HUES64 (cell line): ENCODE results near the gene DIS3L2.
"Not testable (repeated sequence)": the region's sequence is repeated elsewhere in the genome, so short reads cannot be mapped to it uniquely, and the experiment has no call there.

ENCODE experiments used
- H3K27ac ChIP-seq: 2 replicates; pipeline ENCODE4 v1.7.0; 2013; ENCODE audit warnings: low read depth, low read length, inconsistent platforms
- H3K27me3 ChIP-seq: 2 replicates; pipeline ENCODE4 v1.6.1; 2013; ENCODE audit warnings: mild to moderate bottlenecking, low read length; ENCODE audit not compliant: insufficient read depth
- H3K36me3 ChIP-seq: 2 replicates; pipeline ENCODE4 v1.6.1; 2013; ENCODE audit warnings: mild to moderate bottlenecking, low read length; ENCODE audit not compliant: insufficient read depth
- H3K4me1 ChIP-seq: 2 replicates; pipeline ENCODE4 v1.6.1; 2013; ENCODE audit warnings: mild to moderate bottlenecking, low read length, moderate library complexity; ENCODE audit not compliant: insufficient read depth
- H3K4me3 ChIP-seq: 2 replicates; pipeline ENCODE4 v1.5.1; 2013; ENCODE audit warnings: mild to moderate bottlenecking, low read length, moderate library complexity
- H3K9ac ChIP-seq: 2 replicates; pipeline ENCODE4 v1.6.1; 2013; ENCODE audit warnings: mild to moderate bottlenecking, low read depth, low read length
- H3K9me3 ChIP-seq: 2 replicates; pipeline ENCODE4 v1.6.1; 2013; ENCODE audit warnings: low read depth, low read length; ENCODE audit not compliant: insufficient read depth
- WGBS: fragments of 150-250, 120-280 bp; methylation state at CpG from one replicate; pipeline ENCODE4 v1.1.7; 2013; ENCODE audit warnings: missing lambda C conversion rate; 5-methylcytosine and 5-hydroxymethylcytosine counted together

Gene DIS3L2

DNA sequence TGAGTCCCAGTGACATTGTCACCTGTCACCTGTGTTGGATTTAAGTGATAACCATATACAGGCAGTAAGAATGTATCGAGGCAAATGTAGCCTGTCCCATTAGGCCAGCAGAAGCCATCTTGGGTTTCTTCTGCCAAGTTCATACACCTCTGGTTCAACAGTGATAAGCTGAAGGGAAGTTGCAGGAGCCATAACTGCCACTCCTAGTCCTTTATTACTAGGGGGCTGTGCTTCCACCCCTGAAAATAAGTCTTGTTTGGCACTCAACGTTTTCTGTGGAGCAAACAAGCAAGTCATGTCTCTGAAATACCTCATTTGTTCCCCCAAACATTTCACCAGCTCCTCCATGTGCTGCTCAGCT, 358.9 kb downstream of the DIS3L2 start:
- H3K4me1 ChIP-seq: no peaks in the 10 kb centered on the region
- no peaks in the 10 kb centered on the region for H3K27me3 ChIP-seq
- no peaks in the 10 kb centered on the region for H3K9me3 ChIP-seq
- no peak overlapping the region for H3K4me3 ChIP-seq
- no peak overlapping the region for H3K9ac ChIP-seq
- H3K27ac ChIP-seq: no peak overlapping the region
- H3K36me3 ChIP-seq: no peaks in the 10 kb centered on the region
- WGBS: 95% methylated on average over 2 of the region's 2 CpGs

DNA sequence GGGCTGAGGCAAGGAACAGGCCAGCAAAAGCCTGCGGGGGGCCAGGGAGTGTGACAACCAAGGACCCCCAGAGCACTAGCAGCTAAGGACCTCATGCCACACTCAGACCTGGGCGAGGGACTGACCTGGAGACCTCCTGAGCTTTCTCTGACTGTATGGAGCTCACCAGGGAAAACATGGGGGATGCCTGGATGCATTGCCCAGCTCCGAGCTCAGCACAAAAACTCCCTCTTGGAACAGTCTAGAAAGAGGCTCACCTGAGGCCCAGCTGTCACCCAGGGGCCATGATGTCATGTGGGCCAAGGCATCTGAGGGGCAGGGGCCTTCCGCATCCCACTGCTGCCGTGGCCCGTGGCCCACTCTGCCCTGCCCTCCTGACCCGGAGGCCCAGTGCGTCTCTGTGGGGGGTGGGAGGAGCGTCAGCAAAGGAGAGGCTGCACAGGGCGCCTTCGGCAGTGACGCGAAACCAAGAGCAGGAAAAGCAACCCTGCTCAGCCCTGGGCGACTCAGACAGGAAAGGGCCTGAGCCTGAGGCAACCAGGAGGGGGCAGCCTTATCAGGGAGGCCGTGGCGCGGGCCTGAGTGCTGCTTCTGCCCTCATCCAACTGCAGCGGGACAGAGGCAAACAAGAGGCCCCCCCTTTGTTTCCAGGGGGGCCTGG, 359.8 kb downstream of the DIS3L2 start:
- Histone ChIP-seq H3K27me3 (no peaks in the 10 kb centered on the region), H3K4me3 (no peak overlapping the region), H3K27ac (no peak overlapping the region), H3K36me3 (no peaks in the 10 kb centered on the region), H3K9me3 (no peaks in the 10 kb centered on the region), H3K9ac (no peak overlapping the region), H3K4me1 (no peaks in the 10 kb centered on the region)
- 88% methylated on average over 18 of the region's 18 CpGs for WGBS

DNA sequence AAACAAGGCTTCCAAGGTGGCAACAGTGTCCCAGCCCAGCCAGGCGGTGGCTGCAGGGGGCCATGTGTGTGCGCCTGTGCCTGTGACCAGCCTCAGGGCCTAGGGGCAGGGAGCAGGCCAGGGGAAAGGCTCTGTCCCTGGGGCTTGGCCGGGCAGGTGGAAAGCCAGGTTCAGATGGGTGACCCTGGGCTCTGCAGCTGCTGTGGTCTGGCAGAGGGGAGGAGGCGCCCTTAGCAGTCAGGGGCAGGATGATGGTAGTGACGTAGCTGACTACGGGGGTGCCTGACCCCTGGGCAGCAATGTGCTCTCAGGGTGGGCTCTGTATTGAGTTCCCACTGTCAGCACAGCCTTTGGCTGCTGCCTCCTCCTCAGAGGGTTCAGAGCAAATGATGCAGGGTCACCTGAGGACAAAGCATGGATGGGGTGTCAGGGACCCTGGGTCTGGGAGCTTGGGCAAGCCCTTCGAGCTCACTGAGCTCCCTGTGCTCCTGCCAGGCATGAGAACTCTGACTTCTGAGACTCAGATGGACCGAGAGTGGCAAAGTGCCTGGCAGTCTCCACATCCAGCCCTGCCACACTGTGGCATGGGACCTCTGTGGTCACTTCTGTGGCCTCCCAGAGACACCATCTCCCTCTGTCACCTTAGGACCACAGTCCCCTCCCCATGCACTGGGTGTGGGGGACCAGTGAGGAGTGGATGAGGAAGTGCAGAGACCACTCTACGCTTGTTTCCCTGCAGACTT, 360.5 kb downstream of the DIS3L2 start:
- no peaks in the 10 kb centered on the region for H3K27me3 ChIP-seq
- no peak overlapping the region for H3K9ac ChIP-seq
- H3K4me3 ChIP-seq: no peak overlapping the region
- H3K4me1 ChIP-seq: no peaks in the 10 kb centered on the region
- no peak overlapping the region for H3K27ac ChIP-seq
- no peaks in the 10 kb centered on the region for H3K9me3 ChIP-seq
- no peaks in the 10 kb centered on the region for H3K36me3 ChIP-seq
- 92% methylated on average over 9 of the region's 9 CpGs for WGBS

DNA sequence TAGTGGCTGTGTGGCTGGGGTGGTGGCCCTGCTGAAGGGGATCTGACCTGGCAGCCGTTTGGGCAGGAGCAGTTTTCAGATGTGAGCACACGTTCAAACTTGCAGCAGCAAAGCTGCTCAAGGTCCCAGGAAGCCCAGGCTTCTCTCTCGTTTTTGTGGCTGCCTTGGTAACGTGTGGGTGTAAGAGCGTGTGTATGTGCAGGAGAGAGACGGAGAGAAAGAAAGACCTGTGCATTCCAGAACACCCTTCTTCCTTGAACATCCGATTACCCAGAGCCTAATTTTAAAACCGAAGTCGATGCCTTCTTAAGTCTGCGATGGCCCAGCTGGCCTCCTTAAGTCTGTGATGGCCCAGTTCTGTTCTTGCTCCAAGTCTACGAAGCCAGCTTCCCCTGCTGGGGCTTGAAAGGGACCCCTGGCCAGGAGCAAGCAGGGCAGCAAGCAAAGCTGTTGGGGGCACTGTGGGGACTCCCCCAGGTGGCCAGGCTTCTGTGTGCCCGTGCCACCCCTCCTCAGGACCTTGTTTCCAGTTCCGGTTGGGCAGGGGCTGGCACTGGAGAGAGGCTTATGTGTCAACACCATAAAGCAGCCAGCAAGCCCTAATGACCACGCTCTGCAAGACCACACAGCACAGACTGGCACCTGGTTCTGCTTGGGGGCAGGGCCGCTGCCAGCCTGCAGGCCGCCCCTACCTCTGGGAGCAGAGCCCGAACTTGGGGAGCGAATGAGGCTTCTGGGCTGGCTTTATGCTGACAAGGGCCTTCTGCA, 361.2 kb downstream of the DIS3L2 start:
- no peak overlapping the region for H3K4me3 ChIP-seq
- no peak overlapping the region for H3K27ac ChIP-seq
- H3K36me3 ChIP-seq: no peaks in the 10 kb centered on the region
- H3K4me1 ChIP-seq: no peaks in the 10 kb centered on the region
- no peaks in the 10 kb centered on the region for H3K9me3 ChIP-seq
- H3K27me3 ChIP-seq: no peaks in the 10 kb centered on the region
- H3K9ac ChIP-seq: no peak overlapping the region
- 91% methylated on average over 18 of the region's 18 CpGs for WGBS

DNA sequence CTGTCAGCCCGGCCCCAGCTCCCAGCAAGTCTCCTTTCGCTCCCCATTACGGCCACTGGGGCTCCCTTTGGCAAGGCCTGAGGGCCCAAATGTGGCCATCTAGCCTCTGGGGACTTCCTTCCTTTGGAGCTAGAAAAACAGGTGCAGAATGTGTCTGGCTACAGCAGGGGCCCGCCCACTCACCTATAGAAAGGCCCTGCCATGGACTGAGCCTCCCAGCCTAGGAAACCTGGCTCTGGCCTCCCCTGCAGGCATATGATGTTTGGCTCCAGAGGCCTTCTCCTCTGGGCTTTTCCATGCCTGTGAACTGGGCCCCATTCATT, 361.8 kb downstream of the DIS3L2 start:
- no peak overlapping the region for H3K9ac ChIP-seq
- WGBS: 92% methylated on average over 4 of the region's 4 CpGs
- H3K36me3 ChIP-seq: no peaks in the 10 kb centered on the region
- no peaks in the 10 kb centered on the region for H3K4me1 ChIP-seq
- no peaks in the 10 kb centered on the region for H3K9me3 ChIP-seq
- no peak overlapping the region for H3K4me3 ChIP-seq
- no peak overlapping the region for H3K27ac ChIP-seq
- no peaks in the 10 kb centered on the region for H3K27me3 ChIP-seq

GRCh38 chr2:232323967-232324366, 362.5 kb downstream of the DIS3L2 start:
- WGBS: 89% methylated on average over 5 of the region's 6 CpGs
- H3K27ac ChIP-seq, H3K4me1 ChIP-seq, H3K27me3 ChIP-seq, H3K36me3 ChIP-seq, H3K4me3 ChIP-seq, H3K9me3 ChIP-seq, H3K9ac ChIP-seq: not testable (repeated sequence)

GRCh38 chr2:232324778-232325177, 363.3 kb downstream of the DIS3L2 start:
- no peaks in the 10 kb centered on the region for H3K27me3 ChIP-seq

GRCh38 chr2:232325324-232326273, 364.1 kb downstream of the DIS3L2 start:
- Histone ChIP-seq H3K9me3 (no peaks in the 10 kb centered on the region), H3K27ac (no peak overlapping the region), H3K27me3 (no peaks in the 10 kb centered on the region), H3K4me1 (no peaks in the 10 kb centered on the region), H3K9ac (no peak overlapping the region), H3K36me3 (no peaks in the 10 kb centered on the region), H3K4me3 (no peak overlapping the region)
- 82% methylated on average over 18 of the region's 24 CpGs for WGBS

More at GRCh38 chr2:232324778-232325177, 363.3 kb downstream of the DIS3L2 start:
- Histone ChIP-seq H3K9ac (no peak overlapping the region), H3K4me1 (no peaks in the 10 kb centered on the region), H3K27ac (no peak overlapping the region), H3K36me3 (no peaks in the 10 kb centered on the region), H3K9me3 (no peaks in the 10 kb centered on the region), H3K4me3 (no peak overlapping the region)
- WGBS: 93% methylated on average over 4 of the region's 4 CpGs

DNA sequence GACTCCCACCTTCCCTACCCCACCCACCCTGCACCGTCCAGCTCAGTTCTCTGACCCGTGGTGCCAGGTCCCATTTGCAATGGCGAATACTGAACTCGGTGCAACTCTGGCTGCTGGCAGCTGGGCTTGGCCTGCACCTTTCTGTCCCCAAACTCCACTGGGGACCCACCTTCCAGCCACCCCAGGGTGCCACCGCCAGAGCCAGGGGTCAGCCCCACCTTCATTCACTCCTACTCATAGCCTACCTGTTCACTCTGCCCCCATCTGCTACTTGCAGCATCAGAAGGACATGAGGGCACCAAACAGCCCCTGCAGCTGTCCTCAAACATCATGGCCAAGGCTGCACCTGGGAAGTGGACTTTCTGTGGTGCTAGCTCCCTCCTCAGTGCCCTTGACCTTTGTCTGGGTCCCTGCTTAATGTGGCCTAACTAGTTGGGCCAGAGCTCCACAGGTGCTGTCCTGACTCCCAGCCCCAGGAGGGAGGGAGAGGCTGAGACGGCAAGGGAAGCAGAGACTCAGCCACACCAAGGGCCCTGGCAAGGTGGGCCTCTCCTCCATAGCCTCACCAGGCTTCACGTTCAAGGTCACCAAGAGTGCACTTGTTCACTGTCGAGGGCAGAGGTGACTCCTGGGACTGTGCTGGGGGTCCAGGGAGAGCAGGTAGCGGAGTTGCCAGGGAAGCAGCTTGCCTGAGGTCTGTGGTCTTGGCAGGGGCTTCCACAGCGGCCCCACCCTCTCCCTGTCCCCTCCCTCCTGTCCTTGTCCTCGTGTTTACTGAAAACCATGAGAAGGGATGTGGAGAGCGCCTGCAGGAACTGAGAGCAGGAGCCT, 365.0 kb downstream of the DIS3L2 start:
- H3K36me3 ChIP-seq, H3K9ac ChIP-seq, H3K27me3 ChIP-seq, H3K4me3 ChIP-seq, H3K27ac ChIP-seq, H3K4me1 ChIP-seq, H3K9me3 ChIP-seq: not testable (repeated sequence)
- WGBS: 73% methylated on average over 8 of the region's 12 CpGs
